H9 (cell line): Measurements from ENCODE around the gene TCFL5. TPM values are rescaled to one million over a fixed set of nuclear protein-coding genes. Genes with fewer than 3 reads are reported as not detected.

Experiments used
- DNase-seq: peaks from one replicate; pipeline ENCODE4 v3.0.0-alpha.2; 2017
- H2AFZ ChIP-seq: one replicate; pipeline ENCODE4 v1.6.1; 2013; ENCODE audit warnings: mild to moderate bottlenecking, low read length, control low read depth, moderate library complexity
- H2AK5ac ChIP-seq: 2 replicates; pipeline ENCODE4 v1.6.1; 2013; ENCODE audit warnings: low read length, control low read depth, mixed read lengths; ENCODE audit not compliant: insufficient read length
- H2BK120ac ChIP-seq: one replicate; pipeline ENCODE4 v1.6.1; 2013; ENCODE audit warnings: low read depth, mild to moderate bottlenecking, low read length, control low read depth, inconsistent platforms; ENCODE audit not compliant: poor library complexity, severe bottlenecking
- H2BK12ac ChIP-seq: 2 replicates; pipeline ENCODE4 v1.6.1; 2013; ENCODE audit warnings: low read length, control low read depth, mixed read lengths, low read depth; ENCODE audit not compliant: insufficient read length
- H2BK15ac ChIP-seq: 2 replicates; pipeline ENCODE4 v1.6.1; 2013; ENCODE audit warnings: low read depth, low read length, control low read depth
- H2BK20ac ChIP-seq: one replicate; pipeline ENCODE4 v1.6.1; 2013; ENCODE audit warnings: low read depth, mild to moderate bottlenecking, low read length, control low read depth, inconsistent platforms; ENCODE audit not compliant: poor library complexity, severe bottlenecking
- H2BK5ac ChIP-seq: 2 replicates; pipeline ENCODE4 v1.6.1; 2013; ENCODE audit warnings: low read length, control low read depth, mixed read lengths; ENCODE audit not compliant: insufficient read length
- H3K14ac ChIP-seq: 2 replicates; pipeline ENCODE4 v1.6.1; 2013; ENCODE audit warnings: low read length, control low read depth; ENCODE audit not compliant: insufficient read depth
- H3K18ac ChIP-seq: 2 replicates; pipeline ENCODE4 v1.6.1; 2013; ENCODE audit warnings: low read depth, mild to moderate bottlenecking, mixed read lengths, low read length, control low read depth; ENCODE audit not compliant: insufficient read length
- H3K23ac ChIP-seq: 2 replicates; pipeline ENCODE4 v1.6.1; 2013; ENCODE audit warnings: low read length, control low read depth, mixed read lengths, low read depth; ENCODE audit not compliant: insufficient read length
- H3K23me2 ChIP-seq: 2 replicates; pipeline ENCODE4 v1.6.1; 2013; ENCODE audit warnings: low read depth, mild to moderate bottlenecking, mixed read lengths, low read length, control low read depth; ENCODE audit not compliant: insufficient read length, poor library complexity, severe bottlenecking
- H3K27ac ChIP-seq: 2 replicates; pipeline ENCODE4 v1.5.1; 2013; ENCODE audit warnings: low read length, control low read depth, mixed read lengths, low read depth; ENCODE audit not compliant: insufficient read length
- H3K27me3 ChIP-seq: 2 replicates; pipeline ENCODE4 v1.6.1; 2013; ENCODE audit warnings: low read length, control low read depth, inconsistent platforms; ENCODE audit not compliant: insufficient read depth
- H3K4ac ChIP-seq: 2 replicates; pipeline ENCODE4 v1.6.1; 2013; ENCODE audit warnings: low read depth, mild to moderate bottlenecking, control low read depth, inconsistent platforms, low read length, moderate library complexity
- H3K4me1 ChIP-seq: 2 replicates; pipeline ENCODE4 v1.6.1; 2013; ENCODE audit warnings: low read length, control low read depth, inconsistent platforms; ENCODE audit not compliant: insufficient read depth
- H3K4me2 ChIP-seq: 2 replicates; pipeline ENCODE4 v1.6.1; 2013; ENCODE audit warnings: low read length, control low read depth, mixed read lengths; ENCODE audit not compliant: insufficient read length, insufficient read depth
- H3K56ac ChIP-seq: 2 replicates; pipeline ENCODE4 v1.6.1; 2013; ENCODE audit warnings: low read depth, mild to moderate bottlenecking, mixed read lengths, low read length, control low read depth; ENCODE audit not compliant: insufficient read length
- H3K79me1 ChIP-seq: 2 replicates; pipeline ENCODE4 v1.6.1; 2013; ENCODE audit warnings: low read depth, mild to moderate bottlenecking, moderate library complexity, low read length, control low read depth, inconsistent platforms; ENCODE audit not compliant: insufficient read depth, poor library complexity, severe bottlenecking
- H3K79me2 ChIP-seq: 2 replicates; pipeline ENCODE4 v1.6.1; 2013; ENCODE audit warnings: low read length, control low read depth, inconsistent platforms; ENCODE audit not compliant: insufficient read depth
- H3K9ac ChIP-seq: 2 replicates; pipeline ENCODE4 v1.6.1; 2013; ENCODE audit warnings: low read length, control low read depth, mixed read lengths; ENCODE audit not compliant: insufficient read length; ENCODE audit errors: extremely low read depth
- H3K9me3 ChIP-seq: one replicate; pipeline ENCODE4 v1.6.1; 2013; ENCODE audit warnings: low read depth, low read length, inconsistent platforms; ENCODE audit not compliant: control insufficient read depth
- H3T11ph ChIP-seq: one replicate; pipeline ENCODE4 v1.6.1; 2013; ENCODE audit warnings: mild to moderate bottlenecking, low read length, control low read depth, inconsistent platforms
- H4K20me1 ChIP-seq: one replicate; pipeline ENCODE4 v1.6.1; 2013; ENCODE audit not compliant: control insufficient read depth, insufficient read length, insufficient read depth
- H4K5ac ChIP-seq: 2 replicates; pipeline ENCODE4 v1.6.1; 2013; ENCODE audit warnings: low read depth, mild to moderate bottlenecking, mixed read lengths, low read length, control low read depth; ENCODE audit not compliant: insufficient read length
- H4K8ac ChIP-seq: replicated peaks from 2 replicates; pipeline ENCODE4 v1.6.1; 2013; ENCODE audit warnings: low read length, control low read depth, mixed read lengths, low read depth; ENCODE audit not compliant: insufficient read length
- H4K91ac ChIP-seq: 2 replicates; pipeline ENCODE4 v1.6.1; 2013; ENCODE audit warnings: low read depth, mild to moderate bottlenecking, moderate library complexity, mixed read lengths, low read length, control low read depth; ENCODE audit not compliant: insufficient read length
- H3K27ac Mint-ChIP-seq, 3 experiments: 2 replicates in 2 of 3; 3 replicates in 1 of 3; pipeline ENCODE4 v1.8.0; 2020 to 2021; ENCODE audit warnings: mixed read lengths in 3 of 3, mild to moderate bottlenecking in 1 of 3, moderate library complexity in 1 of 3
- H3K27me3 Mint-ChIP-seq: 2 replicates; pipeline ENCODE4 v1.8.0; 2021; ENCODE audit warnings: low read depth, mild to moderate bottlenecking, moderate library complexity, mixed read lengths
- H3K36me3 Mint-ChIP-seq, 3 experiments: 2 replicates in 2 of 3; 3 replicates in 1 of 3; pipeline ENCODE4 v1.8.0; 2020 to 2021; ENCODE audit warnings: low read depth in 3 of 3, mixed read lengths in 3 of 3; ENCODE audit not compliant: insufficient read depth in 1 of 3
- H3K4me1 Mint-ChIP-seq, 2 experiments: 2 replicates each; pipeline ENCODE4 v1.8.0; 2020; ENCODE audit warnings: mixed read lengths in 2 of 2
- H3K4me3 Mint-ChIP-seq, 2 experiments: 2 replicates in 1 of 2; 3 replicates in 1 of 2; pipeline ENCODE4 v1.8.0; 2020 to 2021; ENCODE audit warnings: mild to moderate bottlenecking in 2 of 2, mixed read lengths in 2 of 2, moderate library complexity in 1 of 2
- H3K9me3 Mint-ChIP-seq, 2 experiments: 2 replicates in 1 of 2; 3 replicates in 1 of 2; pipeline ENCODE4 v1.8.0; 2020; ENCODE audit warnings: mild to moderate bottlenecking in 2 of 2, mixed read lengths in 2 of 2, moderate library complexity in 1 of 2
- CTCF ChIP-seq: fragments of 200-600 bp; sonication (generic); conservative IDR thresholded peaks from 3 replicates; pipeline ENCODE4 v1.8.0; 2021; ENCODE audit warnings: antibody characterized with exemption, mild to moderate bottlenecking
- WGBS: extraction: QIAGEN DNeasy Blood & Tissue Kit; methylation state at CpG from one replicate; pipeline ENCODE4 v1.1.7; 2013; ENCODE audit warnings: missing lambda C conversion rate, low lambda C conversion rate, mixed read lengths; ENCODE audit not compliant: insufficient read length; ENCODE audit errors: extremely low coverage; 5-methylcytosine and 5-hydroxymethylcytosine counted together
- total RNA-seq: library from RNA; stranded (reverse); gene quantifications from 2 replicates; pipeline ENCODE4 v1.2.1, GENCODE V29; 2021

Gene TCFL5
- total RNA-seq, 1 experiment from 2014 or later, result 16.4 TPM

- Histone ChIP-seq H3K79me1 (no peaks in the 10 kb centered on the region), H2BK5ac (no peak overlapping the region), H3K9me3 (no peaks in the 10 kb centered on the region), H4K20me1 (no peaks in the 10 kb centered on the region), H2BK15ac (no peak overlapping the region), H3K4me2 (no peak overlapping the region), H3T11ph (no peak overlapping the region), H2BK120ac (no peak overlapping the region), H3K4me1 (no peaks in the 10 kb centered on the region), H3K27me3 (no peaks in the 10 kb centered on the region), H2BK20ac (no peak overlapping the region), H2AK5ac (no peak overlapping the region), H3K18ac (no peak overlapping the region), H3K27ac (no peak overlapping the region), H3K4ac (no peak overlapping the region), H2AFZ (no peak overlapping the region), H3K23me2 (peaks cover 4% of the 10 kb centered on the region), H3K9ac (no peak overlapping the region), H4K8ac (no peak overlapping the region), H3K14ac (no peak overlapping the region), H3K79me2 (no peaks in the 10 kb centered on the region), H3K56ac (no peak overlapping the region), H4K91ac (no peak overlapping the region), H2BK12ac (no peak overlapping the region), H4K5ac (no peak overlapping the region), H3K23ac (no peak overlapping the region)
- peaks cover 13 to 22% of the 10 kb centered on the region in 2 experiments for H3K4me1 Mint-ChIP-seq
- no peak for TF ChIP-seq CTCF
- H3K36me3 Mint-ChIP-seq, result peaks cover 2 to 7% (median 4%) of the 10 kb centered on the region in 3 experiments; a peak in 6 of 7 replicates
- H3K9me3 Mint-ChIP-seq, result no peaks in the 10 kb centered on the region; a peak in 1 of 5 replicates
- H3K4me3 Mint-ChIP-seq, result peak overlapping the region in 1 of 2 experiments; percentile 23; a peak in 2 of 5 replicates
- H3K27ac Mint-ChIP-seq, result no peak overlapping the region
- DNase-seq, result peak; percentile 56
- WGBS, result no CpG with 5 or more reads among the region's 22 CpGs
- peaks cover 33% of the 10 kb centered on the region for H3K27me3 Mint-ChIP-seq
These were observed 68.5 kb downstream of the TCFL5 start for GRCh38 chr20:62792940-62793756.
